ENCODE data around the gene CREBBP.
"Not testable (repeated sequence)": the region's sequence is repeated elsewhere in the genome, so short reads cannot be mapped to it uniquely, and the experiment has no call there.

Gene CREBBP

DNA sequence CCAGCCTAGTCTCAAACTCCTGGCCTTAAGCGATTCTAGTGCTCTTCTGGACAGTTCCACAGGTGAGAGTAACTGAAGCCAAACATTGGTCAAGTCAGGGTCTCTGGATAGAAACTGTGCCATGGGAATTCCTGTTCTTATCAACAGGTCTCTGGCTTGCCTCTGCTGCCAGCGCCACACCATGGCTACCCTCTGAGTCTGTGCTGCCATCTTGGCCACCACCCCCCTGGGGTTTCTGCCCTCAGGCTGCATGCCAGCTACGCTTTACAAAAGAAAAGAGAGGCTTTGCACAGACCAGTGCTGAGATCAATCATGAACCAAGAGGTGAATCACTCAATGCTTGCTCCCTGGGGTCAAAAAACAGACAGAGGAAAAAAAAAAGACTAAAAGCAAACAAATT lies 24.4 kb upstream of the CREBBP start:
- H3K9me3 Mint-ChIP-seq: no peaks in the 10 kb centered on the region
- CTCF ChIA-PET: no interaction called here
- H3K36me3 Mint-ChIP-seq: no peaks in the 10 kb centered on the region
- no peak for DNase-seq
- no peak overlapping the region for H3K4me3 Mint-ChIP-seq
- no peak overlapping the region for H3K27ac Mint-ChIP-seq
- no peaks in the 10 kb centered on the region for H3K4me1 Mint-ChIP-seq
- H3K27me3 Mint-ChIP-seq: peaks cover 30% of the 10 kb centered on the region

DNA sequence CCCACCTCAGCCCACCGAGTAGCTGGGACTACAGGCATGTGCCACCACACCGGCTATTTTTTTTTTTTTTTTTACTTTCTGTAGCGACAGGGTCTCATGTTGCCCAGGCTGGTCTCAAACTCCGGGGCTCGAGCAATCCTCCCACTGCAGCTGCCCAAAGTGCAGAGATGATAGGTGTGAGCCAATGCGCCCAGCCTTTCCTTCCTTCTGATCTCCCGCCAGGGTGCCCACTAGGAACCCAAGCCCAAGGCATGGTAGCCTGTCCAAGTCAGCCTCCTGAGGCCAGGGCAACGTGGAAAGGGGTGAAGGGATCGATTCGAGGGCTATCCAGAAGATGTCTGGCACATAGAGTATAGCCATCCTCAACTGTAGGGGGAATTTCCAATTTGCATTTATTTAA lies 9.6 kb upstream of the CREBBP start:
- CTCF ChIA-PET: no interaction called here
- Mint-ChIP-seq H3K36me3 (no peaks in the 10 kb centered on the region), H3K4me1 (no peaks in the 10 kb centered on the region), H3K27me3 (peaks cover 39% of the 10 kb centered on the region), H3K27ac (no peak overlapping the region), H3K9me3 (peaks cover 2% of the 10 kb centered on the region), H3K4me3 (no peak overlapping the region)
- DNase-seq: no peak

DNA sequence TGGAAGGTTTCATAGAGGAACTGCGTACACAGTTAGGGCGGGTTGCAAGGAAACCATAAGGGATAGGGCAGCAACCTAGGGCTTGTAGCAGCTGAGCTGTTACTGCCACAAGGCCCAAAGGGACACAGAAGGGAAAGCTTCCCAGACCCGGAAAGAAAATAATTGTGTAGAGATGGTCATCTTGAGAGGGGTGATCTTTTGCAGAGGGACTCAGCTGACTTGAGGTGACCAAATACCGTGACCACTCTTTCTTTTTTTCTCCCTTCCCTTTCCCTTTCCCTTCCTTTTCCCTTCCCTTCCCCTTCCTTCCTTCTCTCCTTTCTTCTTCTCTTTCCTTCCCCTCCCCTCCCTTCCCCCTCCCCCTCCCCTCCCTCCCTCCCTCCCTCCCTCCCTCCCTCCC lies 8.5 kb upstream of the CREBBP start:
- CTCF ChIA-PET: no interaction called here
- no peak overlapping the region for H3K4me3 Mint-ChIP-seq
- H3K27ac Mint-ChIP-seq: no peak overlapping the region
- no peaks in the 10 kb centered on the region for H3K9me3 Mint-ChIP-seq
- no peak for DNase-seq
- H3K36me3 Mint-ChIP-seq: no peaks in the 10 kb centered on the region
- no peaks in the 10 kb centered on the region for H3K4me1 Mint-ChIP-seq
- H3K27me3 Mint-ChIP-seq: peaks cover 46% of the 10 kb centered on the region

DNA sequence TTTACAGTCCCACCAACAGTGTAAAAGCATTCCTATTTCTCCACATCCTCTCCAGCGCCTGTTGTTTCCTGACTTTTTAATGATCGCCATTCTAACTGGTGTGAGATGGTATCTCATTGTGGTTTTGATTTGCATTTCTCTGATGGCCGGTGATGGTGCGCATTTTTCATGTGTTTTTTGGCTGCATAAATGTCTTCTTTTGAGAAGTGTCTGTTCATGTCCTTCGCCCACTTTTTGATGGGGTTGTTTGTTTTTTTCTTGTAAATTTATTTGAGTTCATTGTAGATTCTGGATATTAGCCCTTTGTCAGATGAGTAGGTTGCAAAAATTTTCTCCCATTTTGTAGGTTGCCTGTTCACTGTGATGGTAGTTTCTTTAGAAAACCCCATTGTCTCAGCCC lies 5.5 kb upstream of the CREBBP start:
- DNase-seq, H3K36me3 Mint-ChIP-seq, H3K27ac Mint-ChIP-seq, CTCF ChIA-PET, H3K9me3 Mint-ChIP-seq, H3K4me3 Mint-ChIP-seq: not testable (repeated sequence)
- peaks cover 11% of the 10 kb centered on the region for H3K4me1 Mint-ChIP-seq
- H3K27me3 Mint-ChIP-seq: peaks cover 63% of the 10 kb centered on the region

DNA sequence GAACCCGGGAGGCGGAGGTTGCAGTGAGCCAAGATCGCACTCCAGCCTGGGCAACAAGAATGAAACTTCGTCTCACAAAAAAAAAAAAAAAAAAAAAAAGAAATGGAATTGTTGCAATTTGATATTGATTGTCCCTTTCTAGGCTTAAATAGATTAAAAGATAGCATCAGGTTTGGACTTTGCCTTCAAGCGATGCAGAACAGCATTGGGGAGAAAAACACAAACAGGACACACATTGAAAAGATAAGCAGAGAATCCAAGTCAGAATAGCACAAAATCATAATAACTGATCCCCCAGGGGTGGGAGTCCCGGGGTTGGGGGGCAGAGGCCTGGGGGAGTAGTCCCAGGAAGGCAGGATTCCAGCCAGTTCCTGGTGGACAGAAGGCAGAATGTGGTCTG lies 3.9 kb upstream of the CREBBP start:
- Mint-ChIP-seq H3K27ac (no peak overlapping the region), H3K27me3 (peaks cover 53% of the 10 kb centered on the region), H3K4me3 (no peak overlapping the region), H3K4me1 (peaks cover 11% of the 10 kb centered on the region), H3K9me3 (no peaks in the 10 kb centered on the region), H3K36me3 (no peaks in the 10 kb centered on the region)
- CTCF ChIA-PET: no interaction called here
- no peak for DNase-seq

DNA sequence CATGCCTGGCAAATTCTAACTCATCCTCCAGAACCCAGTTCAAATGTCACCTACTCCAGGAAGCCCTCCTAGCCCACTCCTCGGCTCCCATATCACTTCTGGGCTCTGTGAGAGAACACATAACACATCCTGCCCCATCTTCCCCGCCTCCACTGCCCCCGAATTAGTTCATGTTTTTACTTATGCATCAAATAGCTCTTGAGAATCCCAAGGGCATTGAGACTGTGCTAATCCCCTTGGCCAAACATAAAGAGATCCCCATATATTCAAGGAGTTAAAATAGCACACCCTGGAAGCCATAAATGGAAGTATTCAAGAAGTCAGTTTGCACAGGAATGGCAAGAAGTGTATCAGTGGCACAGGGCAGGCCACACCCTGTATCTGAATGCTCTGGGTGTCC lies 2.0 kb upstream of the CREBBP start:
- peak overlapping the region; percentile 72 for H3K4me3 Mint-ChIP-seq
- peaks cover 18% of the 10 kb centered on the region for H3K36me3 Mint-ChIP-seq
- H3K27ac Mint-ChIP-seq: no peak overlapping the region
- CTCF ChIA-PET: no interaction called here
- DNase-seq: no peak
- H3K27me3 Mint-ChIP-seq: peaks cover 37% of the 10 kb centered on the region
- no peaks in the 10 kb centered on the region for H3K9me3 Mint-ChIP-seq
- peaks cover 28% of the 10 kb centered on the region for H3K4me1 Mint-ChIP-seq

DNA sequence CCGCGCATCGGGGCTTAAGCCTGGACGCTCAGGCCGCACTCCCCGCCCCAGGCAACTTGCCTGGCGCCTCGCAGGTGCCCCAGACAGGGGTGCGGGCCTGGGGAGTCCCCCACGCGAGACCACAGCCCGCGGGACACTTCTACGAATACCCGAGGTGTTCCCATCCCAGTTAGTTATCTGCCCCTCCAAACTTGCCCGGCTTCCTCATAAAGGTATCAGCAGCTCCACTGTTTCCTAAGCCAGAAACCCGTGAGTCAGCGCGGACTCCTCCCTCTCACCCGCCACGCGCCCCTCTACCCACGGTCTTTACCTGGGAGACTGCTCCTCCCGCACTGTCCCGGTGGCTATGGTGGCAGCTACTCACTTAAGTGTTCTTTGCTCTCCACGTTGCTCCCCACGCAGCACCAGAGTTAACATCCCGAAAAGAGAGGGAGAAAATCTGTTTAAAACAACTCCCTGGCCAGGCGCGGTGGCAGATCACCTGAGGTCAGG lies 1.0 kb upstream of the CREBBP start:
- H3K4me1 Mint-ChIP-seq: peaks cover 38% of the 10 kb centered on the region
- H3K4me3 Mint-ChIP-seq: peak overlapping the region; percentile 72
- no peak for DNase-seq
- peaks cover 33% of the 10 kb centered on the region for H3K27me3 Mint-ChIP-seq
- CTCF ChIA-PET: no interaction called here
- H3K27ac Mint-ChIP-seq: peak overlapping the region; percentile 64
- peaks cover 28% of the 10 kb centered on the region for H3K36me3 Mint-ChIP-seq
- no peaks in the 10 kb centered on the region for H3K9me3 Mint-ChIP-seq

DNA sequence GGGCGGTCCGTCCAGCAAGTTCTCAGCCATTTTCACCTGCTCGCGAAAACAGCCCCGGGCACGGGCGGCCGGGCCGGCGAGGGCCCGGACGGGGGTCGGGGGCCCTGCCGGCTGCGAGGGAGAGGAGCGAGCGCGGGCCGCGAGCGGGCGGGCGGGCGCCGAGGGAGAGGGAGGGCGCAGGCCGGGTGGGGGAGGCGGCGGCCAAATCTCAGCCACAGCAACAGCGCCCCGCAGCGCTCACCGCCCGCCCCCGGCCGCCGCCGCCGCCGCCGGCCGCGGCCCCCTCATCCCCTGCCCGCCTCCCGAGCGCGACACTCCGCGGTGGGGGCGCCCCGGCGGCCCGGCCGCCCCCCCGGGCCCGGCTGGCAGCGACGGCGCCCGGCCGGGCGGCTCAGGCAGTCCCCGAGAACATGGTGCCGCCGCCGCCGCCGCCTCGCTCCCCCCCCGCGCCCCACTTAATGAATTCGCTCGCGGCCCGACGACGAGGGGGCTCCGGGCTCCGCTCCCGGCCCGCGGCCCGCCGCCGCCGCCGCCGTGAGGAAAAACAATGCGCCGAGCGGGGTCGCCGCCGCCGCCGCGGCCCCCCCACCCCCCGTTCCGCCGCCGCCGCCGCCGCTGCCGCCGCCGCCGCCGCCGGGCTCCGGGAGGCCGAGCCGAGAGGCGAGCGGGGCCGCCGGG lies 487 bp downstream of the CREBBP start:
- Mint-ChIP-seq H3K27ac (no peak overlapping the region), H3K4me1 (peaks cover 47% of the 10 kb centered on the region), H3K36me3 (peaks cover 34% of the 10 kb centered on the region)

DNA sequence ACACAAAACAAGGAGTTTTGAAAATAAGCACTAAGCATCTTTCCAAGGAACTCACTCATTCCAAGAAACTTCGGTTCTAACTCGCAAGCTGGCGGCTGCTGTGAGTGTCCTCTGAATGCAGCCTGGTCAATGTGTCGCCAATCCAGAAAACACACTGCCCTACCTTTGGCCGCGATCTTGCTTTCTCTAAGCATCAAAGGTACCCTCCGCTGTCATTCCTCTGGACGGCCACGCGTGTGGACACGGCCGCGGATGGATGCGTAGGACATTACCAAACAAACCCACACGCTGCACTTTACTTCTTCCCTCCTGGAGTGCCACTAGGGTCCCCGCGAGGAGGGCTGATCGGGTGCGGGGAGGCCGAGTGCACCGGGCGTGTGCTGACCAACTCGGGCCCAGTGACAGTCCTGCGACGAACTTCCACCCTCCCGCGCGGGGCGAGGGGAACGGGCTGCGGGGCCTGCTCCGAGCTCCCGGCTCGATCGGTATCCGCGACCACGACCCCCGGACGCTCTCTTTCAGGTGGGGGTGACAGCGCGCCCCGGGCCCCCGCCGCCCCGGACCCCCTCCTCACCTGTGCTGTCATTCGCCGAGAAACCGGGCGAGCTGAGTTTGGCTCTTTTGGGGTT lies 1.1 kb downstream of the CREBBP start:
- peak; percentile 43 for DNase-seq
- peak overlapping the region; percentile 92 for H3K4me3 Mint-ChIP-seq
- H3K27me3 Mint-ChIP-seq: peaks cover 29% of the 10 kb centered on the region
- H3K27ac Mint-ChIP-seq: peak overlapping the region; percentile 92
- H3K9me3 Mint-ChIP-seq: no peaks in the 10 kb centered on the region
- peaks cover 51% of the 10 kb centered on the region for H3K4me1 Mint-ChIP-seq
- peaks cover 34% of the 10 kb centered on the region for H3K36me3 Mint-ChIP-seq
- CTCF ChIA-PET: interaction anchor here (0.5 to 2.1 kb wide), 9 partner anchors 44 to 192 kb away, joined by 3 to 7 read pairs (median 4); no protein-coding TSS in a partner anchor

More for the DNA sequence above, 487 bp downstream of the CREBBP start:
- peak; percentile 78 for DNase-seq
- Mint-ChIP-seq H3K9me3 (no peaks in the 10 kb centered on the region), H3K27me3 (peaks cover 33% of the 10 kb centered on the region), H3K4me3 (peak overlapping the region; percentile 92)
- CTCF ChIA-PET: interaction anchor here (1.0 to 2.1 kb wide), 6 partner anchors 44 to 374 kb away, joined by 3 to 7 read pairs (median 4); no protein-coding TSS in a partner anchor

DNA sequence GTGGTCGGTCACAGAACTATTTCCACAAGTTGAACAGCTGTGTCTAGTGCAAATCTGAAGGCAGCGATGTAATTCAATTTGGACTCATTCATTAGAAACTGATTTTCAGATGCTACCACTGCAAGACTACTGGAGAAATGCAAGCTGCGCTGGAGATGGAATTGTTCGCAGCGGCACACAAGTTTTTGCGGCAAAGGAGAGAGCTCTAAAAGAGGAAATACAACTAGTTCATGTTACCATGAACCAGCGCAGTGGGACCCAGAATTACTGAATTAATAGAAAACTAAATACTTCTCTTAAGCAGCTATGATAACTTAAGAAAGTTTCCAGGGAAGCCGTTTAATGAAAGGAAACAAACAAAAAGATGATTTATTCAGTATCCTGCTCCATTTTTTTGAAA lies 1.9 kb downstream of the CREBBP start:
- H3K27me3 Mint-ChIP-seq: peaks cover 21% of the 10 kb centered on the region
- peaks cover 34% of the 10 kb centered on the region for H3K36me3 Mint-ChIP-seq
- no peak for DNase-seq
- peak overlapping the region; percentile 92 for H3K27ac Mint-ChIP-seq
- CTCF ChIA-PET: interaction anchor here (0.7 to 2.1 kb wide), 10 partner anchors 43 to 267 kb away, joined by 3 to 7 read pairs (median 4); partner anchors contain the start of gene SLX4
- H3K4me1 Mint-ChIP-seq: peaks cover 51% of the 10 kb centered on the region
- peak overlapping the region; percentile 92 for H3K4me3 Mint-ChIP-seq
- H3K9me3 Mint-ChIP-seq: no peaks in the 10 kb centered on the region

DNA sequence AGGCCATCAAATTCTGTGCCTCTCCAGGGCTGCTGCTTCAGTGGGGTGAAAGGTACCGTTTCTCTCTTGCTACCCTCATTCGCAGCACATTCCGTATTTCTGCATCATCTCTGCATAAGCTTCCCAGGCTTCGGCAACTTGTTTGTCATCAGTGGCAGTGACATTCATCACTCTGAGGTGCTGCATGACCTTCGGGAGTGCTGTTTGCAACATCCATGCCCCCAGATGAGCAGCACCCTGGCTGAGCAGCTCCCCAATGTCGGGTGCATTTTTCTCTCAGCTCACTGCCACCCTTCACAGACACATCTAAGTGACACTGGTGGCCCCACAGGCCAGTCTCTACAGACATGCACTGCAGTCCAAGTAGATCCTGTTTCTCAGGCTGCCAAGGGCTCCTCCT lies 3.8 kb downstream of the CREBBP start:
- H3K4me3 Mint-ChIP-seq: no peak overlapping the region
- no peak overlapping the region for H3K27ac Mint-ChIP-seq
- CTCF ChIA-PET: interaction anchor here (1.0 to 1.2 kb wide), 3 partner anchors 11 to 187 kb away, joined by 3 read pairs; no protein-coding TSS in a partner anchor
- DNase-seq: no peak
- H3K4me1 Mint-ChIP-seq: peaks cover 52% of the 10 kb centered on the region
- H3K27me3 Mint-ChIP-seq: peaks cover 3% of the 10 kb centered on the region
- no peaks in the 10 kb centered on the region for H3K9me3 Mint-ChIP-seq
- H3K36me3 Mint-ChIP-seq: peaks cover 34% of the 10 kb centered on the region

DNA sequence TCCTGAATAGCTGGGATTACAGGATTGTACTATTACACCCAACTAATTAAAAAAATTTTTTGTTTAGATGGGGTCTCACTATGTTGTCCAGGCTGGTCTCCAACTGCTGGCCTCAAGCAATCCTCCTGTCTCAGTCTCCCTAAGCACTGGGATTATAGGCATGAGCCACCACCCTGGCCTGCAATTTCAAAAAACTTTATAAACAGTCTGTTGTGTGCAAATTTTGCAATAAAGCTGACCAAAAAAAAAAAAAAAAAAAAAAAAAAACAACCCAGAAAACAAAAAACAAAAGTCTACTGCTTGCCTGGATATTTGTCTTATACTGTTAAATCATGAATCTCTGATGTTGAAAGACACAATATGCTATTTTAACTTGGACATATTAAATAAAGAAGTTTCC lies 4.4 kb downstream of the CREBBP start:
- Mint-ChIP-seq H3K36me3 (peaks cover 34% of the 10 kb centered on the region), H3K4me3 (no peak overlapping the region), H3K27me3 (no peaks in the 10 kb centered on the region), H3K9me3 (no peaks in the 10 kb centered on the region), H3K4me1 (peaks cover 55% of the 10 kb centered on the region), H3K27ac (no peak overlapping the region)
- CTCF ChIA-PET: interaction anchor here (1.0 to 1.2 kb wide), 2 partner anchors 11 to 187 kb away, joined by 3 read pairs; no protein-coding TSS in a partner anchor
- no peak for DNase-seq

DNA sequence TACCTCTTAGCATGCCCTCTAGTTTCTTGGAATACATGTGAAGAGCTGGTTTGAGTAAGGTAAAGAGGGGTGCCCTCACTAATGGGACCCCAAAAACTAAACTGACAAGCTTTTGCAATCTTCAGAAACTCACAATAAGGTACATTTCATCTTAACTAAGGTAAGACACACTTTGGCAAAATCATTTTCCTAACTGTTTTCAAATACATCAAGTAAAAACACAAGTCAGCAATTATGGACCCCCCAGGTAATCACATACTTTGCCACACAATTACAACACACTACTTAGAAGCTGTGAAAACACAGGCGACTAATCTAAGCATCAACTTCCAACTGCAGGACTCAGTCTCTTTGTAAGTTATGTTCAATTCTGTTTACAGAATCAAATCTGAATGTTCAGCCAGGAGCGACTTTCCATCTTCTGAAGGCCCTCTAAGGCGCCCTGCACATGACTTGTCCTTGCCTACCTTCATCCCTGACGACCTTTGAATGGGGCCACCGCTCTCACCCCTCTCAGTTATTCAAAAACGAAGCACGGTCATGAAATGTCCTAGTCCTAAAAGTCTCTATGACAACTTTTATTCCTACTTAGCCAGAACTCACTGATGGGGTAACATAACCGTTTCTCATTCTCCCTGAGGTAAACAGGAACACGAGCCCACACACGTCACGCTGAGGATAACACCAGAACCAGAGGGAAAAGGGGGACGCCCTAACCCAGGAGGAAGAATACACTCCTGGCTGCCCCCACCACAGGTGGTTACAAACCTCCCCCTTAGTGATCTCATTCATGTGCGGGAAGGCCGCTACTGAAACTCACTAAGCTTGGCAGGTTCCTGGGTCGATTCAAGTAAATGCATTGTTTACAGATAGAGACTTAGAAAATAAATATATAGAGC lies 5.5 kb downstream of the CREBBP start:
- no peaks in the 10 kb centered on the region for H3K27me3 Mint-ChIP-seq
- H3K27ac Mint-ChIP-seq: no peak overlapping the region
- H3K36me3 Mint-ChIP-seq: peaks cover 34% of the 10 kb centered on the region
- H3K9me3 Mint-ChIP-seq: no peaks in the 10 kb centered on the region
- peaks cover 62% of the 10 kb centered on the region for H3K4me1 Mint-ChIP-seq
- H3K4me3 Mint-ChIP-seq: no peak overlapping the region
- CTCF ChIA-PET: no interaction called here
- DNase-seq: no peak

DNA sequence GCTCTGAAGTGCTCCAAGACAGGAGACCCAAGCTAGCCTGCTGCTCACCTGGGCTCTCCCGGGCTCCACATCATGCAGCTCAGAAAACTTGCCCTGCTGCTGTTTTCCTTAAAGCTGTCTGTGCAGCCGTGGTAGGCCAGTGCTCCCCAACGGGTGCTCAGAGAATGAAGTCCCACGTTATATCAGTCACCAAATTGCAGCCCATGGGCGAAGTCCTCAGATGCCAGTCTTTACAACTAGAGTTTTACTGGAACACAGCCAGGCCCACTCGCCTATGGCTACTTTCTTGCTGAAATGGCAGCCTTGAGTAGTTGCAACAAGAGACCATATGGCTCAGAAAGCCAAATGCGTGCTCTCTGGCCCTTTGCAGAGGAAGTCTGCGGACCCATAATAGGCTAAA lies 6.3 kb downstream of the CREBBP start:
- H3K36me3 Mint-ChIP-seq: peaks cover 32% of the 10 kb centered on the region
- no peak for DNase-seq
- H3K9me3 Mint-ChIP-seq: no peaks in the 10 kb centered on the region
- no peaks in the 10 kb centered on the region for H3K27me3 Mint-ChIP-seq
- peaks cover 62% of the 10 kb centered on the region for H3K4me1 Mint-ChIP-seq
- CTCF ChIA-PET: no interaction called here
- H3K27ac Mint-ChIP-seq: no peak overlapping the region
- no peak overlapping the region for H3K4me3 Mint-ChIP-seq
